ENCODE measurements around the gene CARD11. TPM values are rescaled to one million over a fixed set of nuclear protein-coding genes. Genes with fewer than 3 reads are reported as not detected.

Gene CARD11
- total and polyA plus RNA-seq, 2 experiments from 2014 or later: 0.15 TPM; not detected in 1

GRCh38 chr7:2941216-2941859 is 102.3 kb downstream of the CARD11 start:
- Histone ChIP-seq H3K27me3 (peaks cover 4% of the 10 kb centered on the region), H3K27ac (no peak overlapping the region), H3K4me3 (no peak overlapping the region), H3K36me3 (no peaks in the 10 kb centered on the region), H3K4me1 (ENCODE audit: low read depth) (no peaks in the 10 kb centered on the region), H3K9me3 (ENCODE audit: low read depth) (no peaks in the 10 kb centered on the region)
- no peak for DNase-seq (ENCODE audit: low read depth in 1 of 2, low spot score in 1 of 2)
- TF ChIP-seq CTCF (IDR thresholded peaks at IDR 0.05; ENCODE audit: low read depth, low read length): no peak

GRCh38 chr7:2940466-2940865 is 103.2 kb downstream of the CARD11 start:
- Histone ChIP-seq H3K27ac (no peak overlapping the region), H3K9me3 (ENCODE audit: low read depth) (no peaks in the 10 kb centered on the region), H3K36me3 (no peaks in the 10 kb centered on the region), H3K27me3 (peaks cover 4% of the 10 kb centered on the region), H3K4me3 (no peak overlapping the region), H3K4me1 (ENCODE audit: low read depth) (no peaks in the 10 kb centered on the region)
- TF ChIP-seq CTCF (IDR thresholded peaks at IDR 0.05; ENCODE audit: low read depth, low read length): no peak
- DNase-seq (ENCODE audit: low read depth in 1 of 2, low spot score in 1 of 2): no peak

- DNase-seq (ENCODE audit: low read depth in 1 of 2, low spot score in 1 of 2): no peak
- peaks cover 4% of the 10 kb centered on the region for H3K27me3 ChIP-seq
- H3K27ac ChIP-seq: no peak overlapping the region
- no peak overlapping the region for H3K4me3 ChIP-seq
- TF ChIP-seq CTCF (IDR thresholded peaks at IDR 0.05; ENCODE audit: low read depth, low read length): no peak
- no peaks in the 10 kb centered on the region for H3K9me3 ChIP-seq (ENCODE audit: low read depth)
- no peaks in the 10 kb centered on the region for H3K36me3 ChIP-seq
- H3K4me1 ChIP-seq (ENCODE audit: low read depth): no peaks in the 10 kb centered on the region
These were observed 104.3 kb downstream of the CARD11 start for GRCh38 chr7:2939193-2939885.

GRCh38 chr7:2938514-2939192 is 105.0 kb downstream of the CARD11 start:
- Histone ChIP-seq H3K9me3 (ENCODE audit: low read depth) (no peaks in the 10 kb centered on the region), H3K27me3 (peaks cover 4% of the 10 kb centered on the region), H3K27ac (no peak overlapping the region), H3K4me1 (ENCODE audit: low read depth) (no peaks in the 10 kb centered on the region), H3K4me3 (no peak overlapping the region), H3K36me3 (no peaks in the 10 kb centered on the region)
- no peak for DNase-seq (ENCODE audit: low read depth in 1 of 2, low spot score in 1 of 2)
- no peak for TF ChIP-seq CTCF (IDR thresholded peaks at IDR 0.05; ENCODE audit: low read depth, low read length)

- Histone ChIP-seq H3K4me3 (no peak overlapping the region), H3K27ac (no peak overlapping the region), H3K27me3 (peaks cover 4% of the 10 kb centered on the region), H3K4me1 (ENCODE audit: low read depth) (no peaks in the 10 kb centered on the region), H3K36me3 (no peaks in the 10 kb centered on the region), H3K9me3 (ENCODE audit: low read depth) (no peaks in the 10 kb centered on the region)
- no peak for TF ChIP-seq CTCF (IDR thresholded peaks at IDR 0.05; ENCODE audit: low read depth, low read length)
- DNase-seq (ENCODE audit: low read depth in 1 of 2, low spot score in 1 of 2): no peak
These were observed 105.8 kb downstream of the CARD11 start for GRCh38 chr7:2937701-2938513.

Measured in cardiac muscle cell (in vitro differentiated cells and primary cell).